Fibroblast of pulmonary artery (primary cell): ENCODE measurements around the gene MYBBP1A.

Source experiments
- DNase-seq: peaks from one replicate; pipeline ENCODE4 v3.0.0-alpha.2; 2010; ENCODE audit warnings: low read depth
- H3K4me3 ChIP-seq: replicated peaks from 2 replicates; pipeline ENCODE4 v1.5.1; 2011; ENCODE audit warnings: low read depth, mild to moderate bottlenecking, control low read depth, low read length, moderate library complexity
- TF ChIP-seq, protein P1 (sequence below): IDR thresholded peaks from 2 replicates; pipeline ENCODE4 v1.5.1; 2011; ENCODE audit warnings: mild to moderate bottlenecking, control low read depth, low read length, inconsistent platforms; ENCODE audit errors: missing control alignments

The MYBBP1A gene

DNA sequence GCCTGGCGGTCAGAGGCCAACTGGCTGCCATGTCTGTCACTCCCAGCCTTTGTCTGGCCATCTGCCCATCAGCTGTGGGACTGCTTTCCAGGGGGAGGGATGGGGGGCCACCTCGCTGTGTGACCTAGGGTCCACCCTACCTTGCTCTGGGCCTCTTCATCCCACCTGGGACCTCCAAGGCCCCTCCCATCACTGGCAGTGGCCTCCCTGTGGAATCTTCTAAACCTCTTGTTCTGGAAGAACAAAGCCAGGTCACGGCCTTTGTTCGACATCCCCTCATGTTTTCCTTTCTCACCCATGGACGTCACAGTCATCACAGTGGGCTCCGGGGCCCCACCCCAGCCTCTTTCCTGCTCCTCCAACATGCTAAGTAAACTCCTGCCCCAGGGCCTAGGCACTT lies 32.5 kb downstream of the MYBBP1A start:
- DNase-seq: no peak

DNA sequence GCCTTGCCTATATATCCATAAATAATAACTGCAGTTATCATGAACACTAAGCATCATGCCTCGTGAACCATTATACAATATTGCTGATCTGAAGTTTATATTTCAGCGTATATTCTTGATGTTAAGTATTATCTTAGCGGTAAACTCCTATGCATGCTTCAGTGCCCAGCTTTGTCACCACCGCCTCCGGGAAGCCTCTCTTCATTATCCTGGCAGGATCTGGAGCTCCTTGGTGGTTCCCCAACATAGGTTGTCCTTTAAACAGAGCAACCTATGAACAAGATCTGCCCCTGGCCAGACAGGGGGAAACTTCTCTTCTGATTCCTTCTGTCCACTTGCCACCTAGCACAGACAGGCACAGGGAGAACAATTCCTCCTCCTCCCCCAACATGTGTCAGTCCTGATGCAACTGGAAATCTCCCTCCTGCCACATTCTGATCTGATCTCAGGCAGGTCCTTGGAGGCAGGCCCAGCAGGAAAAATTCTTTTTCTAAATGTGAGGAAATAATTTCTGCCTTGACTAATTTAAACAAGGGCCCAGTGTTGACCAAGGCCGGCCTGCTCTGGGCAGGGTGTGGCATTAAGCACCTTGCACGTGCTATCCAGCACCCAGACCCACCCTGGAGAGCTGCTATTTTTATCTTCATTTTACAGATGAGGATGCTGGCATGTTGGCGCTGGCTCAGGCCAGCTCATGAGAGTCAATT lies 34.1 kb downstream of the MYBBP1A start:
- H3K4me3 ChIP-seq: no peak overlapping the region
- TF ChIP-seq, protein P1, sequence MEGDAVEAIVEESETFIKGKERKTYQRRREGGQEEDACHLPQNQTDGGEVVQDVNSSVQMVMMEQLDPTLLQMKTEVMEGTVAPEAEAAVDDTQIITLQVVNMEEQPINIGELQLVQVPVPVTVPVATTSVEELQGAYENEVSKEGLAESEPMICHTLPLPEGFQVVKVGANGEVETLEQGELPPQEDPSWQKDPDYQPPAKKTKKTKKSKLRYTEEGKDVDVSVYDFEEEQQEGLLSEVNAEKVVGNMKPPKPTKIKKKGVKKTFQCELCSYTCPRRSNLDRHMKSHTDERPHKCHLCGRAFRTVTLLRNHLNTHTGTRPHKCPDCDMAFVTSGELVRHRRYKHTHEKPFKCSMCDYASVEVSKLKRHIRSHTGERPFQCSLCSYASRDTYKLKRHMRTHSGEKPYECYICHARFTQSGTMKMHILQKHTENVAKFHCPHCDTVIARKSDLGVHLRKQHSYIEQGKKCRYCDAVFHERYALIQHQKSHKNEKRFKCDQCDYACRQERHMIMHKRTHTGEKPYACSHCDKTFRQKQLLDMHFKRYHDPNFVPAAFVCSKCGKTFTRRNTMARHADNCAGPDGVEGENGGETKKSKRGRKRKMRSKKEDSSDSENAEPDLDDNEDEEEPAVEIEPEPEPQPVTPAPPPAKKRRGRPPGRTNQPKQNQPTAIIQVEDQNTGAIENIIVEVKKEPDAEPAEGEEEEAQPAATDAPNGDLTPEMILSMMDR: no peak
- peak; percentile 52 for DNase-seq

More for the DNA sequence above, 32.5 kb downstream of the MYBBP1A start:
- TF ChIP-seq, protein P1: no peak
- H3K4me3 ChIP-seq: no peak overlapping the region

DNA sequence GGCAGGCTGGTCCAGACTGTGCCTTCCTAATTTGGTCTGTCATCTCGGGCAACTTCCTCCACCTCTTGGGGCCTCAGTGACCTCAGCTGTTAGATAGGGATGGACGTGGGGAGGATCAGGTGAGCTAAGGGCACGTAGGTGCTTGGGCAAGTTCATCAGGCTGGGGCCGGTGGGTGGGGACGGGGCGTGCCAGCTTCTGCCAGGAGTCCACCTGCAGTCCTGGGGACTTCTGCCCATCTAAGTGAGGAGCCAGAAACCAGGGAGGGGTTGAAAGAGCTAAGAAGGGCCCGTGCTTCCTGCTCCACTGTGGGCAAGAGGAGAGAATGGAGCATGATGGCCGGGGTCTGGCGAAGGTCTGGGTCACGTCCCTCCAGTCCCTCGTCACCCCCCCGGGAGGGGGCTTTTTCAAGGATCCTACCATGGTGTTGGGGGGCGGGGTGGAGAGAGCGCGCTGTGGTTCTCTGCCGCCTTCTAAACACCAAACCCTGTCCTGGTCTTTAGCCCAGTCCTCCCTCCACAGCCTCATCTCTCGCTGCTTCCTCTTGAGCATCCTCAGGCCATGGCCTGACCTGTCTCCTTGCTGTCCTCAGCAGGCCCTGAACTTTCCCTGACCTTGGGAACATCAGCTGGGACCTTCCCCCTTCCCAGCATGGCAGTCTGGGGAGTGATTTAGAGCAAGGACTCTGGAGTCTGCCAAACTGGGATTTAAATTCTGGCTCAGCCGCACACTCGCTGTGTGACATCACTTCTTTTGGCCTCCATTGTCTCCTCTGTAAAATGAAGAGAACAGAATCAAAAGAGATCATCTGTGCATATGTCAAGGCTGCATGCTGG lies 34.9 kb downstream of the MYBBP1A start:
- DNase-seq: no peak
- TF ChIP-seq, protein P1: no peak
- no peak overlapping the region for H3K4me3 ChIP-seq

DNA sequence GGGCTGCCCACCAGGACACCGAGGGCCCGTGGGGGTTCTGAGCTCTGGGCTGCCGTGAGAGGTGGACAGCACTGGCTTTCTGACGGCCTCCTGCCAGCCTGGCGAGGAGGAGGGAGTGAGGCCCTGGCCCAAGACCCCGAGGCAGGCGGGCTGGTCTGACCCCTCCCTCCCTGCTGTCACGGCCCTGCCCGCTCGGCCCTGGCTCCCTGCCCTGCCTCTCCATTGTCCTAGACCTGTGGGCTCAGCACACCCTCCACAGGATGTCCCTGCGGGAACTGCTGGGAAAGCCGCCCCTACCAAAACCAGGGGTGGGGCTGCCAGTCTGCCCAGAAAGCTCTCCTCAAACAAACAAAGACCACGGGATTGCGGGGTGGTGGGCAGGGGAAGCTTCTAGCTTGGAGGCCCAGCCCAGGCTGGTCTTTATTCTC lies 35.8 kb downstream of the MYBBP1A start:
- DNase-seq: no peak
- no peak overlapping the region for H3K4me3 ChIP-seq
- TF ChIP-seq, protein P1: no peak

DNA sequence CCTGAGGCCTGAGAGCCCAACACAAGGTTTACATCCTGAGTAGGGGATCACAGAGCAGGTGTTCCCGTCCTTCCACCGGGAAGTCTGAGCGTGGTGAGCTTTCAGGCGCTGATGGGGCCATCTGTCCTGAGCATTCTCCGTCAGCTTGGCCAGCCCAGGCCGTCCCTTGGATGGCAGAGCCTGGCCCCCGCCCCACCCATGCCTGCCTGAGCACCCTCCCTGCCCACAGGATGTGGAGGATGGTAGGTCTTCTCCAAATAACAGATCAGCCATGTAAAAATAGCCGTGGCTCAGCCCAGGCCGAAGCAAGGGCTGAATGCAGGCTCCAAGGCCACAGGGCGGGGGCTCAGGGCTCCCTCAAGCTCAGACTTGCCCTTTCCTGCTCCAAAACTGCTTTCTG lies 36.3 kb downstream of the MYBBP1A start:
- no peak for DNase-seq

DNA sequence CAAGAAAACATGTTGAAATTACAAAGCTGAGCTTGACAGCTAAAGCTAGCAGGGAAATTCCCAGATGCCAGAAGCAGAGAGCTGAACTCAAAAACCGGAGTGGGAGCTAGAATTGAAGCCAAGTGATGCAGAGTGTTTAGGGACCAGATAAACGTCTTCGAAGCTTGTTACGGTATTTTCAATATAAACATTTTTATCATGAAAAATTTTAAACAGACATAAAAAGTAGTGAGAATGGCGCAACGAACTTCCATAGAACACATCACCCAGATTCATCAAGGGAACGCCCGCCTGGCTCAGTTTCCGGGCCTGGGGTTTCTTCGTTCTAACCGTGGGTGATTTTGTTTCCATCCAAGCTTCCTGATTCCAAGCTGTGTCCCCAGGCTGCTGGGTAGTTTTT lies 38.4 kb downstream of the MYBBP1A start:
- TF ChIP-seq, protein P1: no peak
- peak; percentile 56 for DNase-seq
- H3K4me3 ChIP-seq: no peak overlapping the region

More for the DNA sequence above, 36.3 kb downstream of the MYBBP1A start:
- TF ChIP-seq, protein P1: no peak
- H3K4me3 ChIP-seq: no peak overlapping the region

DNA sequence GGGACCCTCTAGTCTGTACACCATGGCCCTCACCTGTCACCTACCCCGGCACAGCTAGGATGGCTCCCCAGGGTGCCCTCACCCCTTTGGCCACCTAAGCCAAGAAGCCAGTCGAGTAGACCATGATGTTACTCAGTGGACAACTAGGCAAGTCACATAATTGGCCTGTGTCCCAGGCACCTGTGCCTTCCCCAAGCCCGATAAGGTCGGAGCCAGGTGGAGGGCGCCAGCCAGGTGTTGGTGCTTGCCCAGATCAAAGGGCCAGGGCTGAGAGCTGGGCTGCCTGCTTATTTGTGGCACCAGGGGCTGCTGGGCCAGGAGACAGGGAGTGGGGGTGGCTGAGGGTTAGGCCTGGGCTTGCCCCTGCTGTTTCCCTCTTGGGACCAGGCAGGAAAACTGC lies 39.7 kb downstream of the MYBBP1A start:
- TF ChIP-seq, protein P1: no peak
- no peak overlapping the region for H3K4me3 ChIP-seq
- no peak for DNase-seq
